Rectal smooth muscle tissue (tissue), 1 donor: ENCODE results near the gene CDK19.

Experiments used
- H3K27ac ChIP-seq: one replicate; pipeline ENCODE4 v1.7.0; 2013; ENCODE audit warnings: low read depth, low read length, inconsistent platforms
- H3K27me3 ChIP-seq: one replicate; pipeline ENCODE4 v1.7.0; 2013; ENCODE audit warnings: low read length; ENCODE audit not compliant: control insufficient read depth, insufficient read depth
- H3K36me3 ChIP-seq: one replicate; pipeline ENCODE4 v1.7.0; 2013; ENCODE audit warnings: low read length; ENCODE audit not compliant: control insufficient read depth, insufficient read depth
- H3K4me1 ChIP-seq: one replicate; pipeline ENCODE4 v1.7.0; 2013; ENCODE audit warnings: low read length; ENCODE audit not compliant: control insufficient read depth, insufficient read depth
- H3K4me3 ChIP-seq: one replicate; pipeline ENCODE4 v1.7.0; 2013; ENCODE audit warnings: low read length
- H3K9ac ChIP-seq: one replicate; pipeline ENCODE4 v1.7.0; 2013; ENCODE audit warnings: low read length

The CDK19 gene

GRCh38 chr6:110660066-110660655 lies 155.1 kb downstream of the CDK19 start:
- Histone ChIP-seq H3K27me3 (no peaks in the 10 kb centered on the region), H3K4me1 (no peaks in the 10 kb centered on the region), H3K9ac (no peak overlapping the region), H3K27ac (no peak overlapping the region), H3K36me3 (no peaks in the 10 kb centered on the region), H3K4me3 (no peak overlapping the region)

- H3K4me1 ChIP-seq: no peaks in the 10 kb centered on the region
- H3K9ac ChIP-seq: no peak overlapping the region
- H3K27me3 ChIP-seq: no peaks in the 10 kb centered on the region
- no peak overlapping the region for H3K27ac ChIP-seq
- H3K36me3 ChIP-seq: no peaks in the 10 kb centered on the region
- no peak overlapping the region for H3K4me3 ChIP-seq
Observed at GRCh38 chr6:110658631-110659211, 156.5 kb downstream of the CDK19 start.

GRCh38 chr6:110656492-110656891 lies 158.8 kb downstream of the CDK19 start:
- no peaks in the 10 kb centered on the region for H3K27me3 ChIP-seq
- no peak overlapping the region for H3K4me3 ChIP-seq
- no peaks in the 10 kb centered on the region for H3K36me3 ChIP-seq
- no peak overlapping the region for H3K9ac ChIP-seq
- no peaks in the 10 kb centered on the region for H3K4me1 ChIP-seq
- no peak overlapping the region for H3K27ac ChIP-seq

GRCh38 chr6:110655821-110656220 lies 159.4 kb downstream of the CDK19 start:
- Histone ChIP-seq H3K27me3 (no peaks in the 10 kb centered on the region), H3K36me3 (no peaks in the 10 kb centered on the region), H3K4me1 (no peaks in the 10 kb centered on the region), H3K27ac (no peak overlapping the region), H3K4me3 (no peak overlapping the region), H3K9ac (no peak overlapping the region)

GRCh38 chr6:110654096-110654820 lies 161.0 kb downstream of the CDK19 start:
- Histone ChIP-seq H3K9ac (no peak overlapping the region), H3K4me1 (no peaks in the 10 kb centered on the region), H3K27me3 (no peaks in the 10 kb centered on the region), H3K36me3 (no peaks in the 10 kb centered on the region), H3K4me3 (no peak overlapping the region), H3K27ac (no peak overlapping the region)

GRCh38 chr6:110653381-110653780 lies 161.9 kb downstream of the CDK19 start:
- Histone ChIP-seq H3K4me1 (no peaks in the 10 kb centered on the region), H3K27me3 (no peaks in the 10 kb centered on the region), H3K36me3 (no peaks in the 10 kb centered on the region), H3K9ac (no peak overlapping the region), H3K4me3 (no peak overlapping the region), H3K27ac (no peak overlapping the region)

GRCh38 chr6:110652520-110652919 lies 162.7 kb downstream of the CDK19 start:
- no peaks in the 10 kb centered on the region for H3K27me3 ChIP-seq
- H3K27ac ChIP-seq: no peak overlapping the region
- no peak overlapping the region for H3K9ac ChIP-seq

GRCh38 chr6:110650755-110651154 lies 164.5 kb downstream of the CDK19 start:
- H3K27ac ChIP-seq: no peak overlapping the region
- no peaks in the 10 kb centered on the region for H3K27me3 ChIP-seq
- no peak overlapping the region for H3K4me3 ChIP-seq
- H3K4me1 ChIP-seq: no peaks in the 10 kb centered on the region
- H3K36me3 ChIP-seq: peaks cover 3% of the 10 kb centered on the region
- no peak overlapping the region for H3K9ac ChIP-seq

More at GRCh38 chr6:110652520-110652919, 162.7 kb downstream of the CDK19 start:
- H3K4me1 ChIP-seq: no peaks in the 10 kb centered on the region
- H3K4me3 ChIP-seq: no peak overlapping the region
- H3K36me3 ChIP-seq: no peaks in the 10 kb centered on the region

- no peak overlapping the region for H3K9ac ChIP-seq
- no peak overlapping the region for H3K27ac ChIP-seq
- H3K4me3 ChIP-seq: no peak overlapping the region
- no peaks in the 10 kb centered on the region for H3K27me3 ChIP-seq
- peaks cover 3% of the 10 kb centered on the region for H3K36me3 ChIP-seq
- no peaks in the 10 kb centered on the region for H3K4me1 ChIP-seq
Observed at GRCh38 chr6:110649704-110650103, 165.6 kb downstream of the CDK19 start.

GRCh38 chr6:110646951-110647910 lies 168.0 kb downstream of the CDK19 start:
- Histone ChIP-seq H3K9ac (no peak overlapping the region), H3K27ac (no peak overlapping the region), H3K4me3 (no peak overlapping the region), H3K27me3 (no peaks in the 10 kb centered on the region), H3K36me3 (peaks cover 3% of the 10 kb centered on the region), H3K4me1 (no peaks in the 10 kb centered on the region)

GRCh38 chr6:110646419-110646698 lies 168.9 kb downstream of the CDK19 start:
- Histone ChIP-seq H3K27me3 (no peaks in the 10 kb centered on the region), H3K4me3 (no peak overlapping the region), H3K36me3 (peaks cover 3% of the 10 kb centered on the region), H3K9ac (no peak overlapping the region), H3K4me1 (no peaks in the 10 kb centered on the region), H3K27ac (no peak overlapping the region)

- no peak overlapping the region for H3K9ac ChIP-seq
- no peak overlapping the region for H3K4me3 ChIP-seq
- no peak overlapping the region for H3K27ac ChIP-seq
- no peaks in the 10 kb centered on the region for H3K4me1 ChIP-seq
- peaks cover 3% of the 10 kb centered on the region for H3K36me3 ChIP-seq
- H3K27me3 ChIP-seq: no peaks in the 10 kb centered on the region
Observed at GRCh38 chr6:110645685-110646418, 169.4 kb downstream of the CDK19 start.
